ENCODE results near the gene FHOD3. TPM values are rescaled to one million over a fixed set of nuclear protein-coding genes. Genes with fewer than 3 reads are reported as not detected.

FHOD3 gene
- total and polyA plus RNA-seq, 2 of the 8 experiments (the other 6 are each of a cell fraction or from before 2014, with no cell fraction given) = 9.7 to 10.5 TPM

DNA sequence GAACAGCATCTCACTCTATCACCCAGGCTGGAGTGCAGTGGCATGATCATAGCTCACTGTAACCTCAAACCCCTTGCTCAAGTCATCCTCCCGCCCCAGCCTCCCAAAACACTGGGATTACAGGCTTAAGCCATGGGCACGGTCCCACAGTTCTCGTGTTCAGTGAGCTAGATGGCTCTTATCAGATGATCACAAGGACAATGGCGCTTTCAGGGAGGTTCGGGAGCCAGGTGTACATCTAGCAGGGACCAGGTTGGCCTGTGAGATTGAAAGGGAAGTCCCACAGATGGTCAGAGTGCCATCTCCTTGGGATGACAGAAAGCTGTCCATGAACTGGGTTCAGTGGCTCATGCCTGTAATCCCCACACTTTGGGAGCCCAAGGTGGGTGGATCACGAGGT, 14.1 kb upstream of the FHOD3 start:
- H3K79me2 ChIP-seq (ENCODE audit: control insufficient read depth in 1 of 2, insufficient read depth in 2 of 2, low read length in 2 of 2) = no peaks in the 10 kb centered on the region
- no peak overlapping the region for H3K4ac ChIP-seq (replicated peaks; ENCODE audit: insufficient read length, low read depth, low read length)
- no peak overlapping the region for H3K9ac ChIP-seq (replicated peaks in 1 of 4; ENCODE audit: extremely low read depth in 1 of 4, low read depth in 3 of 4, low read length in 3 of 4)
- H3K27me3 ChIP-seq (replicated peaks in 1 of 4; ENCODE audit: control insufficient read depth in 3 of 4, extremely low read depth in 1 of 4, insufficient read depth in 3 of 4, low read length in 3 of 4) = peaks cover 0 to 2% (median 0%) of the 10 kb centered on the region in 4 experiments; a peak in 1 of 7 replicates
- no peaks in the 10 kb centered on the region for H3K23me2 ChIP-seq (ENCODE audit: low read depth, low read length)
- H4K8ac ChIP-seq (ENCODE audit: extremely low read depth, insufficient read depth, low read length) = no peak overlapping the region; the same call in 1 of the 2 replicates
- H3K4me1 ChIP-seq (replicated peaks in 1 of 4; ENCODE audit: control insufficient read depth in 3 of 4, insufficient read depth in 4 of 4, low read length in 3 of 4) = no peaks in the 10 kb centered on the region
- ChIA-PET CTCF (ENCODE audit: partially characterized antibody) (interaction anchor here (0.7 to 6.6 kb wide), 32 partner anchors 8 to 527 kb away, joined by 3 to 35 read pairs (median 6); partner anchors contain the start of gene MOCOS), POLR2A (ENCODE audit: partially characterized antibody) (interaction anchor here (1.4 kb wide), 1 partner anchor 10 kb away, joined by 3 read pairs; no protein-coding TSS in a partner anchor)
- H4K91ac ChIP-seq (replicated peaks; ENCODE audit: insufficient read length, low read length) = no peak overlapping the region
- no peak overlapping the region for H2BK5ac ChIP-seq (ENCODE audit: low read depth, low read length)
- no peaks in the 10 kb centered on the region for H3K36me3 ChIP-seq (ENCODE audit: control insufficient read depth in 2 of 4, insufficient read depth in 4 of 4, low read length in 3 of 4)
- no peaks in the 10 kb centered on the region for H4K20me1 ChIP-seq (replicated peaks in 1 of 2; ENCODE audit: control insufficient read depth in 1 of 2, insufficient read depth in 2 of 2, low read length in 2 of 2)
- H3K23ac ChIP-seq (ENCODE audit: insufficient read length) = no peak overlapping the region
- no peak overlapping the region for H2BK12ac ChIP-seq (ENCODE audit: low read depth, low read length)
- no peak overlapping the region for H2BK20ac ChIP-seq (ENCODE audit: low read length)
- 87% methylated on average over 6 of the region's 6 CpGs; no CpG with 5 or more reads in 1 of the 2 experiments for WGBS, 2 experiments (ENCODE audit: extremely low coverage in 1 of 2, insufficient coverage in 1 of 2, insufficient read length in 1 of 2, insufficient replicate concordance in 2 of 2, low coverage in 1 of 2, low lambda C conversion rate in 2 of 2, missing lambda C conversion rate in 1 of 2)
- no peak overlapping the region for H4K5ac ChIP-seq (ENCODE audit: insufficient read length, low read depth, low read length)
- H3K18ac ChIP-seq (ENCODE audit: extremely low read depth, low read length) = no peak overlapping the region
- no peak overlapping the region for H3K56ac ChIP-seq (replicated peaks; ENCODE audit: insufficient read length, low read depth, low read length)
- no peaks in the 10 kb centered on the region for H3K9me3 ChIP-seq (ENCODE audit: insufficient read depth in 2 of 2, low read depth in 1 of 2, low read length in 1 of 2)
- H3K4me2 ChIP-seq (ENCODE audit: insufficient read depth in 1 of 2, low read depth in 2 of 2, low read length in 2 of 2) = no peak overlapping the region
- no peak overlapping the region for H2AFZ ChIP-seq (ENCODE audit: low read length)
- H2BK120ac ChIP-seq (replicated peaks; ENCODE audit: low read depth, low read length) = no peak overlapping the region
- H3K27ac ChIP-seq (ENCODE audit: low read depth, low read length) = no peak overlapping the region
- no peak overlapping the region for H3K4me3 ChIP-seq (ENCODE audit: extremely low read depth in 1 of 4, insufficient read depth in 2 of 4, low read depth in 3 of 4, low read length in 4 of 4)
- no peaks in the 10 kb centered on the region for H3K79me1 ChIP-seq (ENCODE audit: low read depth, low read length)
- no peak for FAIRE-seq
- H3K14ac ChIP-seq (ENCODE audit: insufficient read length) = no peak overlapping the region
- DNase-seq (ENCODE audit: low read depth in 1 of 2, low spot score in 2 of 2) = no peak
- no peak overlapping the region; the same call in 1 of the 2 replicates for H2AK5ac ChIP-seq (ENCODE audit: low read depth, low read length)
- no peak for TF ChIP-seq EZH2 (IDR thresholded peaks at IDR 0.05; ENCODE audit: low read depth, low read length, severe bottlenecking)
- TF ChIP-seq NRF1 (IDR thresholded peaks at IDR 0.05; ENCODE audit: low read depth, low read length) = no peak
- no peak for TF ChIP-seq RXRA (IDR thresholded peaks at IDR 0.05; ENCODE audit: insufficient read depth, low read depth, low read length)
- no peak for TF ChIP-seq CHD2 (IDR thresholded peaks at IDR 0.05; ENCODE audit: low read length)
- no peak for TF ChIP-seq BACH1 (IDR thresholded peaks at IDR 0.05; ENCODE audit: low read length)
- no peak for TF ChIP-seq HDAC2 (IDR thresholded peaks at IDR 0.05; ENCODE audit: borderline replicate concordance in 1 of 2, low read depth in 2 of 2, low read length in 2 of 2)
- no peak overlapping the region for H2BK15ac ChIP-seq (ENCODE audit: low read length)
